GM23248 (cell line): ENCODE results near the gene PHRF1. TPM values are rescaled to one million over a fixed set of nuclear protein-coding genes. Genes with fewer than 3 reads are reported as not detected.

Experiments used
- DNase-seq: peaks from one replicate; pipeline ENCODE4 v3.0.0-alpha.2; 2015
- H2AFZ ChIP-seq: fragments of 200-600 bp; sonication (generic); 2 replicates; pipeline ENCODE4 v1.6.1; 2016; ENCODE audit warnings: antibody characterized with exemption
- H3F3A ChIP-seq: fragments of 200-600 bp; sonication (generic); 2 replicates; pipeline ENCODE4 v1.6.1; 2016; ENCODE audit warnings: mild to moderate bottlenecking, antibody characterized with exemption, mixed run types; ENCODE audit not compliant: insufficient read depth
- H3K27ac ChIP-seq: fragments of 200-600 bp; sonication (generic); 2 replicates; pipeline ENCODE4 v1.5.1; 2016; ENCODE audit warnings: mild to moderate bottlenecking
- H3K27me3 ChIP-seq: fragments of 200-600 bp; sonication (generic); replicated peaks from 2 replicates; pipeline ENCODE4 v1.6.1; 2016; ENCODE audit warnings: mild to moderate bottlenecking; ENCODE audit not compliant: insufficient read depth
- H3K36me3 ChIP-seq: fragments of 200-600 bp; sonication (generic); 2 replicates; pipeline ENCODE4 v1.6.1; 2016; ENCODE audit warnings: low read depth, mild to moderate bottlenecking
- H3K4me1 ChIP-seq: fragments of 200-600 bp; sonication (generic); 2 replicates; pipeline ENCODE4 v1.6.1; 2016; ENCODE audit warnings: mild to moderate bottlenecking; ENCODE audit not compliant: insufficient read depth
- H3K4me2 ChIP-seq: fragments of 200-600 bp; sonication (generic); one replicate; pipeline ENCODE4 v1.6.1; 2016; ENCODE audit warnings: mild to moderate bottlenecking; ENCODE audit not compliant: unreplicated experiment
- H3K4me3 ChIP-seq: fragments of 200-600 bp; sonication (generic); 2 replicates; pipeline ENCODE4 v1.5.1; 2016; ENCODE audit warnings: mild to moderate bottlenecking
- H3K79me2 ChIP-seq: fragments of 200-600 bp; sonication (generic); 2 replicates; pipeline ENCODE4 v1.6.1; 2016; ENCODE audit warnings: mild to moderate bottlenecking; ENCODE audit not compliant: insufficient read depth
- H3K9ac ChIP-seq: fragments of 200-600 bp; sonication (generic); 2 replicates; pipeline ENCODE4 v1.6.1; 2016; ENCODE audit warnings: mild to moderate bottlenecking
- H3K9me2 ChIP-seq: fragments of 200-600 bp; sonication (generic); 2 replicates; pipeline ENCODE4 v1.6.1; 2016; ENCODE audit warnings: mixed run types, mild to moderate bottlenecking, moderate library complexity; ENCODE audit not compliant: insufficient read depth
- H3K9me3 ChIP-seq: fragments of 200-600 bp; sonication (generic); one replicate; pipeline ENCODE4 v1.6.1; 2017; ENCODE audit warnings: low read depth
- H4K20me1 ChIP-seq: fragments of 200-600 bp; sonication (generic); 2 replicates; pipeline ENCODE4 v1.6.0; 2016; ENCODE audit not compliant: insufficient read depth
- EZH2 ChIP-seq: fragments of 200-600 bp; sonication (generic); IDR thresholded peaks from 2 replicates; pipeline ENCODE4 v1.6.1; 2018; ENCODE audit warnings: antibody characterized with exemption, mild to moderate bottlenecking; ENCODE audit not compliant: insufficient read depth, poor library complexity, severe bottlenecking
- EZH2phosphoT487 ChIP-seq: fragments of 200-600 bp; sonication (generic); IDR thresholded peaks from 2 replicates; pipeline ENCODE4 v1.6.1; 2018; ENCODE audit warnings: antibody characterized with exemption, moderate library complexity, mild to moderate bottlenecking, low read depth; ENCODE audit not compliant: insufficient read depth
- WGBS, 2 experiments: methylation state at CpG; one replicate each; pipeline ENCODE4 v1.1.6; 2015 to 2017; ENCODE audit warnings: low lambda C conversion rate in 2 of 2, low coverage in 1 of 2; ENCODE audit errors: missing lambda C conversion rate in 2 of 2; 5-methylcytosine and 5-hydroxymethylcytosine counted together
- in situ Hi-C: fragments of 300-500 bp; cut with MboI; formaldehyde crosslinking; loops from 2 replicates; pipeline ENCODE4 v1.15.0; 2020
- polyA plus RNA-seq: library from polyadenylated mRNA; unstranded; fragments of >200 nt; fragmentation: Nextera tagmentation; extraction: Ambion mirVana; gene quantifications from 2 replicates; pipeline ENCODE4 v1.2.1, GENCODE V29; 2016
- total RNA-seq: library from RNA; depleted of rRNA; stranded (reverse); fragments of >200 nt; shearing (Covaris generic); gene quantifications from 2 replicates; pipeline ENCODE4 v1.2.3, GENCODE V29; 2014

Gene PHRF1
- total and polyA plus RNA-seq, 2 experiments from 2014 or later = 10.9 to 27.7 TPM

DNA sequence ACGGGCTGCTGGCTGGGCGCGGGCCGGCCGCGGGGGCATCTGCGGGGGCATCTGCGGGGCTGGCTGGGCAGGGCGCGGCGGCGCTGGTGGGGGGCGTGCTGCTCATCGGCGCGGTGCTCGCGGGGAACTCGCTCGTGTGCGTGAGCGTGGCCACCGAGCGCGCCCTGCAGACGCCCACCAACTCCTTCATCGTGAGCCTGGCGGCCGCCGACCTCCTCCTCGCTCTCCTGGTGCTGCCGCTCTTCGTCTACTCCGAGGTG, 61.0 kb downstream of the PHRF1 start:
- H3K4me1 ChIP-seq = peaks cover 7% of the 10 kb centered on the region
- H3K4me2 ChIP-seq = peak overlapping the region; percentile 29
- no peak overlapping the region for H3K9ac ChIP-seq
- no peaks in the 10 kb centered on the region for H3K9me3 ChIP-seq
- peaks cover 10% of the 10 kb centered on the region; the same call in 1 of the 2 replicates for H3F3A ChIP-seq
- TF ChIP-seq EZH2 = no peak
- in situ Hi-C loops = no loop called here
- DNase-seq = no peak
- H3K27ac ChIP-seq = no peak overlapping the region
- H3K4me3 ChIP-seq = peak overlapping the region; percentile 35
- H3K36me3 ChIP-seq = no peaks in the 10 kb centered on the region
- peaks cover 15% of the 10 kb centered on the region; the same call in 1 of the 2 replicates for H3K27me3 ChIP-seq
- no peaks in the 10 kb centered on the region for H3K9me2 ChIP-seq
- H3K79me2 ChIP-seq = no peaks in the 10 kb centered on the region
- no peak overlapping the region for H2AFZ ChIP-seq
- H4K20me1 ChIP-seq = no peaks in the 10 kb centered on the region
- WGBS, 2 experiments = 3 to 14% methylated on average over 6 to 25 of the region's 34 CpGs

DNA sequence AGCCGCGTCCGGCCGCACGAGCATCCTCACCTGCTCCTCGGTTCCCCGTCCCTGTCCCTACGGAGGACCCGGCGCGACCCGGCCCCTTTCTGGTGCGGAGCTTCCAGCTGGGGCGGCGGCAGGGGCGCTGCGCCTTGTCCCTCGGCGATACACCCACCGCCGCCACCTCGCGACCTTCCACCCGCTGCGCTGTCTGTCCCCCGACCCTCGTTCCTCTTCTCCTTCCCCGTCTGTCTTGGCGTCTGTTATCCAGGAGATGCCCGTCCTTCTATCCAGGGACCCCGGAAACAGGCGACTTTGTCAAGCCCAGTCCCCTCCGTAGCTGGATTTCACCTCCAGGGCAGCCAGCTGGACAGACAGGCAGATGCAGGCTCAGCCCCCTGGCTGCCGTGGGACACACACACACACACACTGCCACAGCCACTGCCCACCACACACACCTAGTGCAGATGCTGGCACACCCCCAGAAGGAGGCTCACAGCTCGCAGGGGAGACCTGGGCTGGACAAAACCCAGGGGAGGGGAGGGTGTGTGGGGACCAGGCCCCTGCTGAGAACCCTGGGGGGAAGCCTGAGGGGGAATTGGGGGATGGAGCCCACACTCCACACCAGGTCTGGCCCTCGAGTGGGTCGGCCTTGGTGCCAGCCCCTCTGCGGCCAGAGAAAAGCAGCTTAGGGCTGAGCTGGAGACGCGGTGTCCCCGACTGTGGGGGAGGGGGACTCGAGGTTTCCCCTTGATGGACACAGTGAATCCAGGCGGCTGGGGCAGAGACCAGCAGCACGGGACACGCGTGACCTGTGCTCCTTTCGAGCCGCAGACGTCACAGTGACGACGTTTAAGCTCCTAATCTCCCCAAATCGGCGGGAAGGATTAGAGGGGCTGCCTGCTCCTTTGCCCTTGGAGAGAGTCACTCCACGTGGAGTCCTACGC, 61.6 kb downstream of the PHRF1 start:
- Histone ChIP-seq H3F3A (peaks cover 10% of the 10 kb centered on the region; the same call in 1 of the 2 replicates), H3K4me1 (peaks cover 7% of the 10 kb centered on the region), H3K9me3 (no peaks in the 10 kb centered on the region), H3K4me3 (no peak overlapping the region), H2AFZ (no peak overlapping the region), H3K9ac (no peak overlapping the region), H3K9me2 (no peaks in the 10 kb centered on the region), H3K4me2 (peak overlapping the region; percentile 29), H3K36me3 (no peaks in the 10 kb centered on the region), H4K20me1 (no peaks in the 10 kb centered on the region), H3K79me2 (no peaks in the 10 kb centered on the region), H3K27me3 (peaks cover 15% of the 10 kb centered on the region; the same call in 1 of the 2 replicates), H3K27ac (no peak overlapping the region)
- TF ChIP-seq EZH2 = no peak
- no peak for TF ChIP-seq EZH2phosphoT487
- WGBS, 2 experiments = 24 to 27% methylated on average over 50 to 55 of the region's 55 CpGs
- DNase-seq = no peak
- in situ Hi-C loops = no loop called here

DNA sequence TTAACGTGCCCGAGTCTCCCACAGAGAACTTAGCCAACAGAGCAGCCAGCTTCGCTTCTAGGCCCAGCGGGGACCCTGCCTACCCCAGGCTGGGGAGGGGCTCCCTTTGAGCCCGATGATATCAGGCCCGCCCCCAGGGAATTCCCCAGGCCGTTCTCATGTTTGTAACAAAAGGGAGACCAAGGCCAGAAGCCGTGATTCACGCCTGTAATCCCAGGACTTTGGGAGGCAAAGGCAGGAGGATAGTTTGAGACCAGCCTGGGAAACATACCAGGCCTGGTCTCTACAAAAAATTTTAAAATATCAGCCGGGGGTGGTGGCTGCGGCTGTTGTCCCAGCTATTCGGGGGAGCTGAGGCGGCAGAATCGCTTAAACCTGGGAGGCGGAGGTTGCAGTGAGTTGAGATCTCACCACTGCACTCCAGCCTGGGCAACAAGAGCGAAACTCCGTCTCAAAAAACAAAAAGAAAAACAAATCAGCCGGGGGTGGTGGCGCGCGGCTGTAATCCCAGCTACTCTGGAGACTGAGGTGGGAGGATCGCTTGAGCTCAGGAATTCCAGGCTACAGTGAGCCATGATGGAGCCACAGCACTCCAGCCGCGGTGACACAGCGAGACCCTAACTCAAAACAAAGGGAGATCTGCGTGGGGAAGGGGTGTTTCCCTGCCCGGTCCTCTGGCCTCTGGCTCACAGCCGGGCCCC, 62.5 kb downstream of the PHRF1 start:
- Histone ChIP-seq H3F3A (peaks cover 10% of the 10 kb centered on the region; the same call in 1 of the 2 replicates), H3K9ac (no peak overlapping the region), H4K20me1 (no peaks in the 10 kb centered on the region), H3K9me3 (no peaks in the 10 kb centered on the region), H3K4me3 (no peak overlapping the region), H3K4me1 (peaks cover 7% of the 10 kb centered on the region), H3K9me2 (no peaks in the 10 kb centered on the region), H3K27ac (no peak overlapping the region), H3K36me3 (no peaks in the 10 kb centered on the region), H3K79me2 (no peaks in the 10 kb centered on the region), H3K27me3 (peaks cover 15% of the 10 kb centered on the region; the same call in 1 of the 2 replicates), H2AFZ (no peak overlapping the region), H3K4me2 (no peak overlapping the region)
- TF ChIP-seq EZH2phosphoT487 (no peak), EZH2 (peak; percentile 29)
- DNase-seq = peak; percentile 39
- WGBS, 2 experiments = 31 to 32% methylated on average over 26 to 28 of the region's 28 CpGs
- in situ Hi-C loops = no loop called here

DNA sequence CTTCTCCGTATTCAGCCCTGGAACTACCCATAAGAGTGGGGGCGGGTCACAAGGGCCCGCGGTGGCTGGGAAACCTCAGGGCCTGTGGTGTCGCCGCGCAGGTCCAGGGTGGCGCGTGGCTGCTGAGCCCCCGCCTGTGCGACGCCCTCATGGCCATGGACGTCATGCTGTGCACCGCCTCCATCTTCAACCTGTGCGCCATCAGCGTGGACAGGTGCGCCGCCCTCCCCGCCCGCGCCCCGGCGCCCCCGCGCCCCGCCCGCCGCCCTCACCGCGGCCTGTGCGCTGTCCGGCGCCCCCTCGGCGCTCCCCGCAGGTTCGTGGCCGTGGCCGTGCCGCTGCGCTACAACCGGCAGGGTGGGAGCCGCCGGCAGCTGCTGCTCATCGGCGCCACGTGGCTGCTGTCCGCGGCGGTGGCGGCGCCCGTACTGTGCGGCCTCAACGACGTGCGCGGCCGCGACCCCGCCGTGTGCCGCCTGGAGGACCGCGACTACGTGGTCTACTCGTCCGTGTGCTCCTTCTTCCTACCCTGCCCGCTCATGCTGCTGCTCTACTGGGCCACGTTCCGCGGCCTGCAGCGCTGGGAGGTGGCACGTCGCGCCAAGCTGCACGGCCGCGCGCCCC, 63.2 kb downstream of the PHRF1 start:
- Histone ChIP-seq H3K9me2 (no peaks in the 10 kb centered on the region), H3K9me3 (no peaks in the 10 kb centered on the region), H4K20me1 (no peaks in the 10 kb centered on the region), H3K27ac (no peak overlapping the region), H3K79me2 (no peaks in the 10 kb centered on the region), H3K27me3 (peaks cover 15% of the 10 kb centered on the region; the same call in 1 of the 2 replicates), H3K9ac (no peak overlapping the region), H2AFZ (no peak overlapping the region), H3K36me3 (no peaks in the 10 kb centered on the region), H3F3A (peaks cover 10% of the 10 kb centered on the region; the same call in 1 of the 2 replicates), H3K4me2 (no peak overlapping the region), H3K4me3 (no peak overlapping the region), H3K4me1 (peaks cover 7% of the 10 kb centered on the region)
- in situ Hi-C loops = no loop called here
- no peak for TF ChIP-seq EZH2phosphoT487
- no peak for TF ChIP-seq EZH2
- WGBS, 2 experiments = 5 to 6% methylated on average over 49 to 54 of the region's 80 CpGs
- peak; percentile 53 for DNase-seq
